HL-60/S4 treated with retinoic acid at 250 ng/mL for 4 days and 3 days (cell line): ENCODE data around the gene TSHZ2.

Experiments used
- in situ Hi-C: fragments of 300-500 bp; cut with MboI; formaldehyde crosslinking; loops from 2 replicates; pipeline ENCODE4 v1.7.0; 2022; ENCODE audit warnings: low sequenced_read_pairs

The TSHZ2 gene

DNA sequence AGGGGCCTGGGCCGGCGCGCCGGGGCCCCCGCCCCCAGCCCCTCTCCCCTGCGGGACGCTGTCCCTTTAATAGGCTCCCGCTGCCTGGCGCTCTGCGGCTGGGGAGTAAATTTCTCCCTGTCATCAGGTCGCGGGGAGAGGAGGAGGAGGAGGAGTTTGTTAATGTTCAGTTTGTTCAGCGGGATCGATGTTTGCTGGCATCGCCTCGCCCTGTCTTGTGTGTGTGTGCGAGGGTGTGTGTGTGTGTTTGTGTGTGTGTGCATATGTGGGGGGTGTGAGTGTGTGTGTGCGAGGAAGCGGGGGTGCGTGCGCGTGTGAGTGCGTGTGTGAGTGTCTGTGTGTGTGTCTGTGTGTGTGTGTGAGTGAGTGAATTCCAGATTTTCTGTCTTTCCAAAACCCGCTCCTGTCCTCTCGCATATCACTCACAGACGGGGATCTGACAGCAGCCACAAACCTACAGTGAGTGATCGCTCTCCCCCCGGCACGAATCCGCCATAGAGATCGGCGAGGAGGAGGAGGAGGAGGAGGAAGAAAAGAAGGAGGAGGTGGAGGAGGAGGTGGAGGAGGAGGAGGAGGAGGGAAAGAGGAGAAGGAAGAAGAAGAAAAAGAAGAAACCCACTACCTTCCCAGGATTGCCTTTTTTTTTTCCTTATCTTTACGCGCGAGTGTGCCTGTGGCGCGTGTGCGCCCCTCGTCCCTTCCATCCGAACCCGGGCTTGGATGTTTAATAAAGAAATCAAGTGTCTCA, at the start of gene TSHZ2:
TSHZ2 (plus strand) TSS at position 169 of the 748 bp plus-strand sequence. CDS start 936 bp downstream, outside the sequence.
- in situ Hi-C loops: no loop called here

DNA sequence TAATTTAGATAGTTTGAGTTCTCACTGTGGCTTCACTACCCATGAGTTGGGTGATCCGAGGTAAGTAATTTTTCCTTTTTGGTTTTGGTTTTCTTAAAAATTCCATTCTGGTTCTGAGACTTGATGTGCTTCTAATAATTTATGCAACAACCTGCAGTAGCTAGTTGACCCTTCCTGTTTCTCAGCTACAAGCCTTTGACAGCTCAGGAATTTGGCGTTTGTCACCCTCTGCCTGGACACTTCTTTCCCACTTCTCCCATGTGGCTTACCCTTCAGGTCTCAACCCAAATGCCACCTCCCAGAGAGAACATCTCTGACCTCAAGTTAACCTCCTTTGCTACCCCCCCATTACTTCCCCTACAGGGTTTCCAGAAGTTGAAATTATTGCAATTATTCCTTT, 49.7 kb upstream of the TSHZ2 start:
- in situ Hi-C loops: no loop called here

- in situ Hi-C loops: no loop called here
Measured at GRCh38 chr20:52923123-52923937, 48.8 kb upstream of the TSHZ2 start.

- in situ Hi-C loops: no loop called here
Measured at GRCh38 chr20:52924411-52925271, 47.5 kb upstream of the TSHZ2 start.

GRCh38 chr20:52926505-52926904, 45.7 kb upstream of the TSHZ2 start:
- in situ Hi-C loops: no loop called here

DNA sequence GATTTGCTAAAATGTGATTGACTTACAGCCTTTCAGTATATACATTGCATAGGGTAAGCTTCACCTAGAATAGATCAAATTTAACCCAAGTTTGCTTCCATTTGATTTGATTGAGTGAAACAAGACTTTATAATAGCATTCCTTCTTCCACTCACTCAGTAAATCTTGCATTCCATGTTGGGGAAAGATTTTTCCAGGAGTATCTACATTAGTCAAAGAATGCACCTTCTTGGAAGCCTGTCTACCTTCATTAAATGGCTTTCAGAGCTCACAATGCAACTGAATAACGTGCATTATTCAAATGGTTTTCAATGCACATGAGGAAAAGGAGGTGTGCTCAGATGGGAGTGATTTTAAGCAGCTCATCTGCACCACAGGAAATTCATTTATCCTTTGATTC, 38.3 kb upstream of the TSHZ2 start:
- in situ Hi-C loops: no loop called here

GRCh38 chr20:52936351-52937340, 35.5 kb upstream of the TSHZ2 start:
- in situ Hi-C loops: no loop called here

DNA sequence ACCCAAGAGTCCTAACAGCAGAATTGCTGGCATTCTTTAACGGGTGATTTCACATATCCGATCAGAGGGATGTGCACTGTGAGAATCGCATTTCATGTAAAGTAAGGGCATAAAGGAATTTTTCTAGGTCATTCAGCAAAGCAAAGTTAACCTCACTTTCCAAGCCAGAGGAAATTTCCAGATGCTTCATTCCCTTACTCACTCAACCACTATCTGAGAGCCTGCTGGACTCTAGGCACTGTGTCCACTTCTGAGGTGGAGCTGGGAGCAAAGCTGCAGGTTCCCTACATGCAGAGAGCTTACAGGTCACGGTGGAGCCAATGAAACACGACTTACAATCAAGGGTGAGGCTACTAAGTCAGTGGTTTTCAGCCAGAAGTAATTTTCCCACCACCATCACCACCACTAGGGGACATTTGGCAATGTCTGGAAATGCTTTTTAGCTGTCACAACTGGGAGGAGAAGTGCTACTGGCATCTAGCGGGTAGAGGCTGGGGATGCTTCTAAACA, 34.5 kb upstream of the TSHZ2 start:
- in situ Hi-C loops: no loop called here

DNA sequence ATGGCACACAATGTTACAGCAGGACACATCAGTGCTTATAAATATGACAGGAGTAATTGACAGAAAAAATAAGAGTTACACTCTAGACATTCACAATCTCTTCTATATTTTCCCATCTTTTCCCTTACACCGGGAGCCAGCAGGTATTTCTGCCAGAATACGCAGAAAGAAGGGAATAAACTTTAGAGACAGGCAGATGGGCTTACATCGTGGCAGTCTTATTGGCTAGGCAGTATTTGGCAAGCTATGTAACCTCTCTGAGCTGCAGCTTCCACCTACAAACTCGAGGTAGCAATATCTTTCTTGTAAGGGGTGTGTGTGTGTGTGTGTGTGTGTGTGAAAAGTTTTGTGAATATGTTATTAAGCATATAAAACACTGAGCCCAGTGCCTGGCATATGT, 33.0 kb upstream of the TSHZ2 start:
- in situ Hi-C loops: no loop called here

- in situ Hi-C loops: no loop called here
Measured at GRCh38 chr20:52941808-52942207, 30.4 kb upstream of the TSHZ2 start.

GRCh38 chr20:52943185-52943841, 28.8 kb upstream of the TSHZ2 start:
- in situ Hi-C loops: no loop called here

- in situ Hi-C loops: no loop called here
Measured at GRCh38 chr20:52945268-52945667, 26.9 kb upstream of the TSHZ2 start.

DNA sequence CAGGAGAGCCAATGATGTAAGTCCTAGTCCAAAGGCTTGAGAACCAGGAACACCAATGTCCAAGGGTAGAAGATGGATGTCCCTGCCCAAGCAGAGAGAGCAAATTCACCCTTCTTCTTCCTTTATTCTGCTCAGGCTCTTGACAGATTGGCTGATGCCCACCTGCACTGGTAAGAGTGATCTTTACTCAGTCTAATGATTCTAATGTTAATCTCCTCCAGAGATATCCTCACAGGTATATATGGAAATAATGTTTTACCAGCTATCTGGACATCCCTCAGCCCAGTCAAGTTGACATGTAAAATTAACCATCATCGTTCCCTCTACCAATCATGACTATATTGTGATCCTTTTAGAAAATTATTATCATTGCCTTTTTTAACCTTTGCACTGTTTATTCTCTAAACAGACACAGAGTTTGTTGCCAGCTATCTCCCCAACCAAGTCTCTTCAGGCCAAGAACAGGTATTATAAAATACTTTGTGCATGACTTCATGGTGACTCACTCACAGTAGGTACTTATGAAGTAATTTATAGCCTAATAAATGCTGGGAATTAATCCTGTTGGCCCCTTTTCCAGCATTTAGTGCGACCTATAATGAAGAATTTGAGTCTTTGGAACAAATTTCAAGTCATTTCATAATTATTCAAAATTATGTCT, 26.2 kb upstream of the TSHZ2 start:
- in situ Hi-C loops: no loop called here

- in situ Hi-C loops: no loop called here
Measured at GRCh38 chr20:52948491-52948890, 23.7 kb upstream of the TSHZ2 start.

DNA sequence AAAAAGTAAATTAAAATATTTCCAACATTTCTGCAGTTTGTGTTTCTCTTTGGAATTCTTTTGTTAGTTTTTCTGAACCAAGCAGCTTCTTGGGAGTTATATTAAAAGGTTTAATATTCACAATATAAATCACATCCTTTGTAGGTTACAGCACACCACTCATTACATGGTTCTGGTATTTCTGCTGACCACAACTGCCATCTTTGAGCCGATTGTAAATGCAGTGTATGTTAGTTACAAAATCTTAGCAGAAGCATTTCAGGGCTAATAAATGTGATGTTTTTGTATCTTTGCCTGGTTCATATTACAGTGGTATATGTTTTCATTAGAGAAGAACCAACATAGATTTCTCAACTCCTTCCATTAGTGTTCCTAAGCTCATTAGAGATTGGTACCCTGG, 19.1 kb upstream of the TSHZ2 start:
- in situ Hi-C loops: no loop called here

- in situ Hi-C loops: no loop called here
Measured at GRCh38 chr20:52954849-52955248, 17.3 kb upstream of the TSHZ2 start.

DNA sequence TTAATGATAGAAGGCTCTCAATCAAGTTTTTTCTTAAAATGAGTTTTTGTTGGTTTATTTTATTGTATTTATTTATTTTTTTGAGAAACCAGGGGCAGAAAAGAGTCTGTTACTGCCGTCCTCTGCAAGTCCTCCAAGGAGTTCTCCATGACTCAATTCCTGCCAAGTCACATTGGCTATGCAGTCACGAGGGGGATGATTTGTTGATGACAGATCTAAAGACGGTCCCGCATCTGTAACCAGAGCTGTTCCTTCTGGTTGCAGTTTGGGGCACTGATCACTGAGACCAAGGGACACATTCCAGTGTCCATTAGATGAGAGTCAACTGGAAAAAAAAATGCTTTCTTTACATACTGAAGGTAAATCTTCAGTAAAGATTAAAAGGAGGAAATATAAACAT, 13.9 kb upstream of the TSHZ2 start:
- in situ Hi-C loops: no loop called here

GRCh38 chr20:52959125-52959524, 13.0 kb upstream of the TSHZ2 start:
- in situ Hi-C loops: no loop called here

DNA sequence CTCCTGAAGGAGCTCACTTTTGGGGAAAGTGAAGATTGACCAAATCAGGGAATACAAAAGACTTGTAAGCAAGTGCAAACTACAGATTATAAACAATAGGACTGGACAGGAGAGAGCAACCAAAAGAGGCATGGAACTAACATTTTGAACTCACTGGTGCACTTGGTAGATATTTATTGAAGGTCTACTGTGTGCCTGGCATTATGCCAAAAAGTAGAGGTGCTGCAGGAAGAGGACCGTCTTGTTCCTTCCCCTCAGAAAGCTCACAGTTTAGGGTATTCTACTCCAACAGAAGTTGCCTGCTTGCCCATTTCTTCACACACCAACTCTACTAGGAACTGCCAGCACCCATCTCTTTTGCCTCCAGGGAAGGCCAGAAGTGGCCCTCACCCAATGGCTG, 10.0 kb upstream of the TSHZ2 start:
- in situ Hi-C loops: no loop called here
